C4-2B (cell line): ENCODE measurements around the gene FCN1.

ENCODE experiments used
- CTCF ChIP-seq: fragments of 450-650 bp; conservative IDR thresholded peaks from 2 replicates; pipeline ENCODE4 v1.5.1; 2017; ENCODE audit warnings: mild to moderate bottlenecking
- ZFX ChIP-seq: fragments of 450-650 bp; IDR thresholded peaks from 2 replicates; pipeline ENCODE4 v1.6.1; 2017

GRCh38 chr9:134870301-134870694 is 47.4 kb downstream of the FCN1 start:
- TF ChIP-seq CTCF = no peak
- TF ChIP-seq ZFX = no peak
